HG02943 (cell line): ENCODE data around the gene ARSG.
"Not testable (repeated sequence)": the region's sequence is repeated elsewhere in the genome, so short reads cannot be mapped to it uniquely, and the experiment has no call there.

Experiments used
- ATAC-seq: cut with Tn5 transposase; IDR thresholded peaks from one replicate; pipeline ENCODE4 v1.9.1; 2021; ENCODE audit warnings: mild to moderate bottlenecking, low read depth, moderate library complexity; ENCODE audit not compliant: unreplicated experiment

The ARSG gene

GRCh38 chr17:68302666-68303065 lies 11.4 kb downstream of the ARSG start:
- no peak for ATAC-seq

GRCh38 chr17:68304706-68305105 lies 13.4 kb downstream of the ARSG start:
- ATAC-seq: no peak

GRCh38 chr17:68305142-68305541 lies 13.8 kb downstream of the ARSG start:
- no peak for ATAC-seq

GRCh38 chr17:68306819-68307218 lies 15.5 kb downstream of the ARSG start:
- ATAC-seq: no peak

- ATAC-seq: no peak
Observed at GRCh38 chr17:68307443-68307842, 16.1 kb downstream of the ARSG start.

GRCh38 chr17:68308486-68308885 lies 17.2 kb downstream of the ARSG start:
- not testable (repeated sequence) for ATAC-seq

- ATAC-seq: not testable (repeated sequence)
Observed at GRCh38 chr17:68309066-68309670, 17.9 kb downstream of the ARSG start.

- no peak for ATAC-seq
Observed at GRCh38 chr17:68310152-68310551, 18.9 kb downstream of the ARSG start.

GRCh38 chr17:68314916-68315535 lies 23.7 kb downstream of the ARSG start:
- ATAC-seq: no peak

- ATAC-seq: no peak
Observed at GRCh38 chr17:68315930-68316329, 24.6 kb downstream of the ARSG start.

- no peak for ATAC-seq
Observed at GRCh38 chr17:68317458-68317857, 26.2 kb downstream of the ARSG start.

GRCh38 chr17:68318103-68318991 lies 27.1 kb downstream of the ARSG start:
- ATAC-seq: no peak

GRCh38 chr17:68319410-68320162 lies 28.3 kb downstream of the ARSG start:
- ATAC-seq: peak; percentile 74

GRCh38 chr17:68320311-68320865 lies 29.1 kb downstream of the ARSG start:
- ATAC-seq: no peak

GRCh38 chr17:68320943-68321555 lies 29.8 kb downstream of the ARSG start:
- ATAC-seq: no peak

- no peak for ATAC-seq
Observed at GRCh38 chr17:68321556-68321954, 30.3 kb downstream of the ARSG start.

- no peak for ATAC-seq
Observed at GRCh38 chr17:68322630-68323029, 31.3 kb downstream of the ARSG start.

- ATAC-seq: no peak
Observed at GRCh38 chr17:68324114-68324513, 32.8 kb downstream of the ARSG start.

GRCh38 chr17:68324654-68325336 lies 33.5 kb downstream of the ARSG start:
- ATAC-seq: no peak
